HG03439 (cell line): Measurements from ENCODE around the gene TXNDC5.

Experiments
- ATAC-seq: cut with Tn5 transposase; IDR thresholded peaks from one replicate; pipeline ENCODE4 v1.9.1; 2021; ENCODE audit warnings: mild to moderate bottlenecking, moderate library complexity; ENCODE audit not compliant: unreplicated experiment

Gene TXNDC5

GRCh38 chr6:7868926-7869325 is 41.7 kb downstream of the TXNDC5 start:
- no peak for ATAC-seq

- no peak for ATAC-seq
Measured at GRCh38 chr6:7866526-7866925, 44.1 kb downstream of the TXNDC5 start.

GRCh38 chr6:7865781-7866180 is 44.8 kb downstream of the TXNDC5 start:
- ATAC-seq: no peak

- no peak for ATAC-seq
Measured at GRCh38 chr6:7859591-7859990, 51.0 kb downstream of the TXNDC5 start.

GRCh38 chr6:7851780-7852179 is 58.8 kb downstream of the TXNDC5 start:
- no peak for ATAC-seq

- no peak for ATAC-seq
Measured at GRCh38 chr6:7848229-7848628, 62.4 kb downstream of the TXNDC5 start.

- no peak for ATAC-seq
Measured at GRCh38 chr6:7846966-7847818, 63.4 kb downstream of the TXNDC5 start.

- no peak for ATAC-seq
Measured at GRCh38 chr6:7841781-7842468, 68.7 kb downstream of the TXNDC5 start.

- ATAC-seq: no peak
Measured at GRCh38 chr6:7836371-7837026, 74.1 kb downstream of the TXNDC5 start.

GRCh38 chr6:7833751-7834070 is 76.9 kb downstream of the TXNDC5 start:
- ATAC-seq: no peak

GRCh38 chr6:7832904-7833750 is 77.5 kb downstream of the TXNDC5 start:
- no peak for ATAC-seq
